ENCODE data around the gene ASB15.
"Not testable (repeated sequence)": the region's sequence is repeated elsewhere in the genome, so short reads cannot be mapped to it uniquely, and the experiment has no call there.

ASB15 gene

DNA sequence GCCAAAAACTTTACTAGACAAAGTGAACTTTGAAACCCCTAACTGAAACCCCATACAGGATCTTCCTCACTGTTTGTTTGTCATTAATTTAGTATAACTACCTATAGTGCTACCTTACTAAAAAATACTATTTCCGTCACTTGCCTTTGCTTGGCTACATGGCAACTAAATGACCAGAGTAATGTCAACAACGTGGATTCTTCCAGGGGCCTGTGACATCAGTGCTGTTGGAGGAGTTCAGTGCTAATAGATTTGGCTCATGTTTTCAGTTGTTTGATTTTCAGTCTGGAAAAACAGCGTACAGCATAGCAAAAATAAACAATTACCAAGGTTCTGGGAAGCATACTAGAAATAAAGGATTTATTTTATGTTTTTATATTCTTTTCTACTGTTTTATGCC lies 3.0 kb upstream of the ASB15 start:
- DNase-seq (ENCODE audit: low read depth in 2 of 2) = no peak

DNA sequence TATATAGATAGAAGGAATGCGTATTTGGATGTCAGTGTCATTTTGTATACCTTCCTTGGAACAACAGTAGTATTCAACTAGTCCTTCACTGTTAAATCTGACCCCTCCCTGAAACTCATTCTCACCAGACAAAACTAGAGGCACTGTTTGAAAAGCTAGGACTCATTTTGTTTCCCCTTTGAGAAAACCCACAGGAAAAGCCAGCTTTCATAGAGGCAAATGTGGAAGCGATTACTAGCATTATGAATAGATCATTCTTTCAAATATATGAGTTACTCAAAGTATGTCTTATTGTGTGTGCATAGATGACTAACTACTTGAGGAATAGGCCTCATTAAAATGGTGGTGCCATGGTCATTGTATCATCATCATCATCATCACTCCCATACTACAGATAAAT lies 1.9 kb upstream of the ASB15 start:
- DNase-seq (ENCODE audit: low read depth in 2 of 2) = no peak

DNA sequence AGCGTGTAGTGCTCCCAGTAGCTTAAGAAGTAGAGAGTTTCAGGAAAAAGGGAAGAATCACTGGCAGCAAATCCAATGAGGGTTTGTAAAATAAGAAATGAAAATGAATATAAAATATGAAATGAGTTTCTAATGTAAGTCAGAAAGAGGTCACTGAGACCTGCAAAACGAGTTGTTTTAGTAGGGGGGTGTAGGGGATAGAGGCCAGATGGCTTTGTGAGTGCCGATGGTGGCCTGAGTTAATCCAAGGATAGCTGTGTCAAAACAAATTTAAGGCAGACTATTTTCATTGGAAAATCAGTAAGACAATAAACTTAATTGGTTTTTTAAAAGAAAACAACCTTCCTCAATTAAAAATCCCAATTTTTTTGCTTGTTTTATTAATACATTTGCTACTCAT lies 745 bp upstream of the ASB15 start:
- no peak for DNase-seq (ENCODE audit: low read depth in 2 of 2)

- DNase-seq (ENCODE audit: low read depth in 2 of 2) = no peak
Observed at GRCh38 chr7:123602648-123603047, 1.0 kb downstream of the ASB15 start.

- no peak for DNase-seq (ENCODE audit: low read depth in 2 of 2)
Observed at GRCh38 chr7:123604739-123605138, 3.1 kb downstream of the ASB15 start.

GRCh38 chr7:123607423-123607975 lies 5.9 kb downstream of the ASB15 start:
- no peak for DNase-seq (ENCODE audit: low read depth in 2 of 2)

GRCh38 chr7:123608991-123609882 lies 7.6 kb downstream of the ASB15 start:
- no peak for DNase-seq (ENCODE audit: low read depth in 2 of 2)

DNA sequence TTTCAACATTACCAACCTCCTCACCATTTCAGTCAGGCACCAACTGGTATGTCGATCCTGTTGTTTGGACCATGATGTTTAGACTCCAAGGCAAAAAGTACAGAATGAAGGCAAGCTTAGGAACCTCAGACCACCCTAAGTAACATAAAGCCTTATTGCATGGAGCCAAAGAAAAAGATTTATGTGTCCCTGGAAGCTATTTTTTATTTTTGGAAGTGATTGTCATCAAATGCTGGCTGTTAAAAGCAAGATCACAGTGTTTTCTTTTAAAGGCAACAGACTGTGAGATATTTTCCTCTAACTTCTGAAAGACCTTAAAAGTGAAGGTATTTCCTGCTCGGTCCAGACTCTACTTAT lies 8.2 kb downstream of the ASB15 start:
- DNase-seq (ENCODE audit: low read depth in 2 of 2) = no peak

- DNase-seq (ENCODE audit: low read depth in 2 of 2) = no peak
Observed at GRCh38 chr7:123612024-123612423, 10.4 kb downstream of the ASB15 start.

DNA sequence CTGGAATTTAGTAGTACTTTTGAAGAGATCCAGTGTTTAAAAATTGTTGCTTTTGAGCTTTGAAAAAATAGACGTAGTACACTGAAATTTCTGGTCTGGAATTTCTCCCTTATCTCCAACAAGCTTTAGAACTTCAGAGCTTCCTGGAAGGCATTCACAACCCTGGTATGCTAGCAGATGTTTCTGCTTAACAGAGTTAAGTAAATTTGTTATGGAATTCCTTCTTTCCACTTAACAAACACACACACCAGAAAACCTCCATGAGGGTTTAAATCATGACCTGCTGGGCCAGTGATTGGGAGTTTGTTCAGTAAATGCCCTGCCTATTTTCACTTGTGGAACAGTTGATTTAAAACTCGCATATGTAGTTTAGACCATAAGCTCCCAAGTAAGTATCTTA lies 13.7 kb downstream of the ASB15 start:
- no peak for DNase-seq (ENCODE audit: low read depth in 2 of 2)

GRCh38 chr7:123616223-123616622 lies 14.6 kb downstream of the ASB15 start:
- DNase-seq (ENCODE audit: low read depth in 2 of 2) = no peak

DNA sequence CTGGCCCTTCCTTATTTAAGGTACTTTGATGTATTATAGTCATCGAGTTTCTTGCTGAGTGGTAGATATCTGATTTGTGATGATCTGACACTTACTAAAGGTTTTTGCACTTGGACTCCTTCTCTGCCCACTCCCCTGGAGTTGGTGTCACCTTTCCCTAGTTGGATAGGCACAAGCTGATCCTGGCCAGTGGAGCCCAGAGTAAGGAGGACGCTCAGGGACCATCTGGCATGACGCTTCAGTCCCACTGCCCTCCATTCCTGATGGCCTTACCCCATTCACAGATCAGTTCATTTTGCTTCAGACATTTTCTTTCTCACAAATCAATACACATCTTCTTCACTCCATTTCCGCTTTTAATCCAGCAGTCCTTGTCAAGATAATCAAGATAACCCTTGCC lies 20.1 kb downstream of the ASB15 start:
- no peak for DNase-seq (ENCODE audit: low read depth in 2 of 2)

GRCh38 chr7:123622660-123623386 lies 21.2 kb downstream of the ASB15 start:
- no peak for DNase-seq (ENCODE audit: low read depth in 2 of 2)

DNA sequence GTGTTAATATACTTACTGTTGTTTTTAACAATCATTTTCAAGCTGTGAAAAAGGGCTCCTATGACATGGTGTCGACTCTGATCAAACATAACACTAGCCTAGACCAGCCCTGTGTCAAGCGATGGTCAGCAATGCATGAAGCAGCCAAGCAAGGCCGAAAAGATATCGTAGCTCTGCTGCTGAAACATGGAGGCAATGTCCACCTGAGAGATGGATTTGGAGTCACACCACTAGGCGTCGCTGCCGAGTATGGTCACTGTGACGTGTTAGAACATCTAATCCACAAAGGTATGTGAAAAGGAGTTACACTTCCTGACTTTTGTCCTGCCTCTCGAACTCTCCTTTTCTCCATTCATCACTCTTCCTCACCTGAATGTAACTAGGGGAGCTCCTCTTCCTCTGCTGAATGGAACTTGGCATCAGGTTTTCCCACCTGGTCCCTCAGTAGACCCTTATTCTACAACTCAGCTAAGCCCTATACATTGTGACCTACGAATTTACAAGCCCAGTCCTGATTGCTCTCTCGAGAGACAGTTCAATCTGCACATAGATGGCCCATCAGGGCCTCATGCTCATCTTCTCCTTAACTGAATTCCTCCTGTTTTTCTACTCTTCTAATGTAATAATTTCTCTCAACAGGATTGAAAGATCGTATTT lies 23.0 kb downstream of the ASB15 start:
- DNase-seq (ENCODE audit: low read depth in 2 of 2) = peak; percentile 38 to 56

DNA sequence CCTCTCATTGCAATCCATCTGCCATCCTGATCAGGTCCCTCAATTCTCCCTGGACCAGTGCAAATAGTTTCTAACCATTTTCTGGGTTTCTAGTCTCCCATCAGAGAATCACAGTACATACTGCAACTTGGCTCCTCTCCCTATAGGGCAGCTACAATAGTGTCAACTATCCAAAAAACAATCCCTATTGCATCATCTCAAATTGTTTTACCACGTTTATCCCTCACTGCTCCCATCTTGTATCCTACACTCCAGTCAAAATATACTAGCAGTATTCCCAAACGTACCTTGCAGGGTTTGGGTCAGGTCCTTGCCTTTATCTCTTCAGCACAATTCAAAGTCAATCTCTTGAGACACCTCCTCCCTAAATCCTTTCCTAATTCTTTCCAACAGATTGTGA lies 23.6 kb downstream of the ASB15 start:
- no peak for DNase-seq (ENCODE audit: low read depth in 2 of 2)

DNA sequence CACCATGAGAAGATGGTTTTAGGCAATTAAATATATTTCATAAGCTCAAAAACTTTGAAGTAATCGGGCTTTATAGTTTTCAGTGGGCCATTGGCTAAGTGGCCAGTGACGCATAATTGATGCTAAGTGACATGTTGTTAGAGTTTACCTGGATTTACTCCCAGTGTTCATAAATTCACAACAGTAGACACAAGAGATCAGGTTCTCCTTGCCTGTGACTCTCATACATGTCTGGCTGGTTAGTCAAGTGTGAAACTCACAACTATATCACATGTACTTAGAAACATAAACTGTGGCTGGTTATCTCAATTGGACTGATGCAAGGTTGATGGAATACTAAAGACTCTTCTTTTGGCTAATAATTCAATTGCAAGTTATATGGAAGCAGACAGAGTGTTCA lies 26.2 kb downstream of the ASB15 start:
- no peak for DNase-seq (ENCODE audit: low read depth in 2 of 2)

DNA sequence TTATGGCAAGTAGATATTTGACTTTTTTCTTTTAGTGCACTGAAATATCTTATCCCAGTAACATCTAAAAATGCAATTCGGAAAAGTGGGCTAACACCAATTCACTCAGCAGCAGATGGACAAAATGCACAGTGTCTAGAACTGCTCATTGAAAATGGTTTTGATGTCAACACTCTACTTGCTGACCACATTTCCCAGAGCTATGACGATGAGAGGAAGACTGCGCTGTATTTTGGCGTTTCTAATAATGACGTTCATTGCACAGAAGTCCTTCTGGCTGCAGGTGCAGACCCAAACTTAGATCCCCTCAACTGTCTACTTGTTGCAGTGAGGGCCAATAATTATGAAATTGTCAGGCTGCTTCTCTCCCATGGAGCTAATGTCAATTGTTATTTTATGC lies 27.2 kb downstream of the ASB15 start:
- DNase-seq (ENCODE audit: low read depth in 2 of 2) = no peak

DNA sequence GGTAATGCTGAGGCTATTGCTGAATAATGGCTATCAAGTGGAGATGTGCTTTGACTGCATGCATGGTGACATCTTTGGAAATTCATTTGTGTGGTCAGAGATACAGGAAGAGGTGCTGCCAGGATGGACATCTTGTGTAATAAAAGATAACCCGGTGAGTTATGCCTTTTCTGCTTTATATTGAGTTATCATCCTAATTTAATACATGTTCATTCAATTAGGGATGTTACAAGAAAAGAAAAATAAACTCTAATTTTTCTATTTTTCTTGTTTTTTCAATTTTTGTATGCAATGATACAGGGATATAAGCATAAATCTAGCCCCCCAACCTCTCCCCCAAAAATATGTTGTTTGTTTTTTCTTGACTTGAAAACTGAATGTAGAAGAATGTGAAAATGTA lies 27.7 kb downstream of the ASB15 start:
- no peak for DNase-seq (ENCODE audit: low read depth in 2 of 2)

DNA sequence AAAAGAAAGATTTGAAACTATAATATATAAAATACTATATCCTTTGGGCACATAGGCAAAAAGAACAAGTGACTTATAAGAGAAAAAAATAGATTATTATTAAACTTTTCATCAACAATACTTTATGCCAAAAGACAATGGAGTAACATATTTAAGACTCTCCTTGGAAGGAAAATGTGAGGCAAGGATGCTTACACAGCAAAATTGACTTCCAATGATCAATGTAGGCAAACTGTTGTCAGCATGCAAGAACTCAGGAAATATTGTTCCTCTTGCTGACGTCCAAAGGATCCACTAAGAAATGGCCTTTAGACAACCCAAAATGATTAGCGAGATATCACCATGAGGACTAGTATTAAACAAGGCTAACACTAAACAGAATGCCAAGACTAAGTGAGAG lies 31.2 kb downstream of the ASB15 start:
- no peak for DNase-seq (ENCODE audit: low read depth in 2 of 2)

DNA sequence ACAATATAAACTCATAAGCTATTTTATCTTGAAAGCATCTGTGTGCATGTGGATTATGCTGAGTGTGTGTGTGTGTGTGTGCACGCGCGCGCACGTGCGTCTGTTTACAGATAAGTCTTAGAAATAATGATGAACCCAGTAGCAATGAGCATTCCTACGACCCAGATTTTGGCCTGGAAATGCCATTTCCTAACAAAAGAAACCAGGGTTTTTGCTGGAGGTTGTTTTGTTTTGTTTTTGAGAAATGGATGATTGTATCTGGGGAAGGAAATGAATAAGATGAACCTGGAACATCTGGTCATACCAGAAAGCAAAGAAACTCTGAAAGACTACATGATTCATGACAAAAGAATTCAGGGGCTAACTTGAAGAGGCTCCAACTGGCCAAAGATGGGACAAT lies 31.9 kb downstream of the ASB15 start:
- DNase-seq (ENCODE audit: low read depth in 2 of 2) = no peak

GRCh38 chr7:123634011-123634573 lies 32.5 kb downstream of the ASB15 start:
- not testable (repeated sequence) for DNase-seq (ENCODE audit: low read depth in 2 of 2)

All from stimulated activated CD4-positive, alpha-beta T cell treated with anti-CD3 and anti-CD28 coated beads, Interleukin-1b, Interleukin-23, amount 100 ng/mL, for 4 hours (primary cell).